Measurements from ENCODE around the gene LRMDA. TPM values are rescaled to one million over a fixed set of nuclear protein-coding genes. Genes with fewer than 3 reads are reported as not detected.

Gene LRMDA
- total and polyA plus RNA-seq, 10 of the 15 experiments (the other 5 are each of a cell fraction or from before 2014, with no cell fraction given): 0.07 to 0.54 (median 0.29) TPM; not detected in 4

- TF ChIP-seq E2F4 (IDR thresholded peaks at IDR 0.05; ENCODE audit: low read depth, low read length) (peak; percentile 78), WRNIP1 (IDR thresholded peaks at IDR 0.05; ENCODE audit: borderline replicate concordance, low read depth, low read length) (no peak), ZNF384 (IDR thresholded peaks at IDR 0.05; ENCODE audit: borderline replicate concordance, low read depth, low read length) (no peak), BCLAF1 (IDR thresholded peaks at IDR 0.05) (no peak), MYC (IDR thresholded peaks at IDR 0.05; ENCODE audit: insufficient read depth, insufficient read length, insufficient replicate concordance, low read length, severe bottlenecking) (no peak), GABPA (IDR thresholded peaks at IDR 0.05; ENCODE audit: low read depth) (no peak)
These were observed 29.6 kb upstream of the LRMDA start, which contains the start of gene ZNF503 (continued) for GRCh38 chr10:75401569-75402485.

Data from GM12878 (cell line).